H9 (cell line): Measurements from ENCODE around the gene NEGR1. TPM values are rescaled to one million over a fixed set of nuclear protein-coding genes. Genes with fewer than 3 reads are reported as not detected.

Experiments used
- DNase-seq: peaks from one replicate; pipeline ENCODE4 v3.0.0-alpha.2; 2017
- H2AFZ ChIP-seq: one replicate; pipeline ENCODE4 v1.6.1; 2013; ENCODE audit warnings: mild to moderate bottlenecking, low read length, control low read depth, moderate library complexity
- H2AK5ac ChIP-seq: 2 replicates; pipeline ENCODE4 v1.6.1; 2013; ENCODE audit warnings: low read length, control low read depth, mixed read lengths; ENCODE audit not compliant: insufficient read length
- H2BK120ac ChIP-seq: one replicate; pipeline ENCODE4 v1.6.1; 2013; ENCODE audit warnings: low read depth, mild to moderate bottlenecking, low read length, control low read depth, inconsistent platforms; ENCODE audit not compliant: poor library complexity, severe bottlenecking
- H2BK12ac ChIP-seq: 2 replicates; pipeline ENCODE4 v1.6.1; 2013; ENCODE audit warnings: low read length, control low read depth, mixed read lengths, low read depth; ENCODE audit not compliant: insufficient read length
- H2BK15ac ChIP-seq: 2 replicates; pipeline ENCODE4 v1.6.1; 2013; ENCODE audit warnings: low read depth, low read length, control low read depth
- H2BK20ac ChIP-seq: one replicate; pipeline ENCODE4 v1.6.1; 2013; ENCODE audit warnings: low read depth, mild to moderate bottlenecking, low read length, control low read depth, inconsistent platforms; ENCODE audit not compliant: poor library complexity, severe bottlenecking
- H2BK5ac ChIP-seq: 2 replicates; pipeline ENCODE4 v1.6.1; 2013; ENCODE audit warnings: low read length, control low read depth, mixed read lengths; ENCODE audit not compliant: insufficient read length
- H3K14ac ChIP-seq: 2 replicates; pipeline ENCODE4 v1.6.1; 2013; ENCODE audit warnings: low read length, control low read depth; ENCODE audit not compliant: insufficient read depth
- H3K18ac ChIP-seq: 2 replicates; pipeline ENCODE4 v1.6.1; 2013; ENCODE audit warnings: low read depth, mild to moderate bottlenecking, mixed read lengths, low read length, control low read depth; ENCODE audit not compliant: insufficient read length
- H3K23ac ChIP-seq: 2 replicates; pipeline ENCODE4 v1.6.1; 2013; ENCODE audit warnings: low read length, control low read depth, mixed read lengths, low read depth; ENCODE audit not compliant: insufficient read length
- H3K23me2 ChIP-seq: 2 replicates; pipeline ENCODE4 v1.6.1; 2013; ENCODE audit warnings: low read depth, mild to moderate bottlenecking, mixed read lengths, low read length, control low read depth; ENCODE audit not compliant: insufficient read length, poor library complexity, severe bottlenecking
- H3K27ac ChIP-seq: 2 replicates; pipeline ENCODE4 v1.5.1; 2013; ENCODE audit warnings: low read length, control low read depth, mixed read lengths, low read depth; ENCODE audit not compliant: insufficient read length
- H3K27me3 ChIP-seq: 2 replicates; pipeline ENCODE4 v1.6.1; 2013; ENCODE audit warnings: low read length, control low read depth, inconsistent platforms; ENCODE audit not compliant: insufficient read depth
- H3K4ac ChIP-seq: 2 replicates; pipeline ENCODE4 v1.6.1; 2013; ENCODE audit warnings: low read depth, mild to moderate bottlenecking, control low read depth, inconsistent platforms, low read length, moderate library complexity
- H3K4me1 ChIP-seq: 2 replicates; pipeline ENCODE4 v1.6.1; 2013; ENCODE audit warnings: low read length, control low read depth, inconsistent platforms; ENCODE audit not compliant: insufficient read depth
- H3K4me2 ChIP-seq: 2 replicates; pipeline ENCODE4 v1.6.1; 2013; ENCODE audit warnings: low read length, control low read depth, mixed read lengths; ENCODE audit not compliant: insufficient read length, insufficient read depth
- H3K56ac ChIP-seq: 2 replicates; pipeline ENCODE4 v1.6.1; 2013; ENCODE audit warnings: low read depth, mild to moderate bottlenecking, mixed read lengths, low read length, control low read depth; ENCODE audit not compliant: insufficient read length
- H3K79me1 ChIP-seq: 2 replicates; pipeline ENCODE4 v1.6.1; 2013; ENCODE audit warnings: low read depth, mild to moderate bottlenecking, moderate library complexity, low read length, control low read depth, inconsistent platforms; ENCODE audit not compliant: insufficient read depth, poor library complexity, severe bottlenecking
- H3K79me2 ChIP-seq: 2 replicates; pipeline ENCODE4 v1.6.1; 2013; ENCODE audit warnings: low read length, control low read depth, inconsistent platforms; ENCODE audit not compliant: insufficient read depth
- H3K9ac ChIP-seq: 2 replicates; pipeline ENCODE4 v1.6.1; 2013; ENCODE audit warnings: low read length, control low read depth, mixed read lengths; ENCODE audit not compliant: insufficient read length; ENCODE audit errors: extremely low read depth
- H3K9me3 ChIP-seq: one replicate; pipeline ENCODE4 v1.6.1; 2013; ENCODE audit warnings: low read depth, low read length, inconsistent platforms; ENCODE audit not compliant: control insufficient read depth
- H3T11ph ChIP-seq: one replicate; pipeline ENCODE4 v1.6.1; 2013; ENCODE audit warnings: mild to moderate bottlenecking, low read length, control low read depth, inconsistent platforms
- H4K20me1 ChIP-seq: one replicate; pipeline ENCODE4 v1.6.1; 2013; ENCODE audit not compliant: control insufficient read depth, insufficient read length, insufficient read depth
- H4K5ac ChIP-seq: 2 replicates; pipeline ENCODE4 v1.6.1; 2013; ENCODE audit warnings: low read depth, mild to moderate bottlenecking, mixed read lengths, low read length, control low read depth; ENCODE audit not compliant: insufficient read length
- H4K8ac ChIP-seq: replicated peaks from 2 replicates; pipeline ENCODE4 v1.6.1; 2013; ENCODE audit warnings: low read length, control low read depth, mixed read lengths, low read depth; ENCODE audit not compliant: insufficient read length
- H4K91ac ChIP-seq: 2 replicates; pipeline ENCODE4 v1.6.1; 2013; ENCODE audit warnings: low read depth, mild to moderate bottlenecking, moderate library complexity, mixed read lengths, low read length, control low read depth; ENCODE audit not compliant: insufficient read length
- H3K27ac Mint-ChIP-seq, 3 experiments: 2 replicates in 2 of 3; 3 replicates in 1 of 3; pipeline ENCODE4 v1.8.0; 2020 to 2021; ENCODE audit warnings: mixed read lengths in 3 of 3, mild to moderate bottlenecking in 1 of 3, moderate library complexity in 1 of 3
- H3K27me3 Mint-ChIP-seq: 2 replicates; pipeline ENCODE4 v1.8.0; 2021; ENCODE audit warnings: low read depth, mild to moderate bottlenecking, moderate library complexity, mixed read lengths
- H3K36me3 Mint-ChIP-seq, 3 experiments: 2 replicates in 2 of 3; 3 replicates in 1 of 3; pipeline ENCODE4 v1.8.0; 2020 to 2021; ENCODE audit warnings: low read depth in 3 of 3, mixed read lengths in 3 of 3; ENCODE audit not compliant: insufficient read depth in 1 of 3
- H3K4me1 Mint-ChIP-seq, 2 experiments: 2 replicates each; pipeline ENCODE4 v1.8.0; 2020; ENCODE audit warnings: mixed read lengths in 2 of 2
- H3K4me3 Mint-ChIP-seq, 2 experiments: 2 replicates in 1 of 2; 3 replicates in 1 of 2; pipeline ENCODE4 v1.8.0; 2020 to 2021; ENCODE audit warnings: mild to moderate bottlenecking in 2 of 2, mixed read lengths in 2 of 2, moderate library complexity in 1 of 2
- H3K9me3 Mint-ChIP-seq, 2 experiments: 2 replicates in 1 of 2; 3 replicates in 1 of 2; pipeline ENCODE4 v1.8.0; 2020; ENCODE audit warnings: mild to moderate bottlenecking in 2 of 2, mixed read lengths in 2 of 2, moderate library complexity in 1 of 2
- CTCF ChIP-seq: fragments of 200-600 bp; sonication (generic); conservative IDR thresholded peaks from 3 replicates; pipeline ENCODE4 v1.8.0; 2021; ENCODE audit warnings: antibody characterized with exemption, mild to moderate bottlenecking
- WGBS: extraction: QIAGEN DNeasy Blood & Tissue Kit; methylation state at CpG from one replicate; pipeline ENCODE4 v1.1.7; 2013; ENCODE audit warnings: missing lambda C conversion rate, low lambda C conversion rate, mixed read lengths; ENCODE audit not compliant: insufficient read length; ENCODE audit errors: extremely low coverage; 5-methylcytosine and 5-hydroxymethylcytosine counted together
- total RNA-seq: library from RNA; stranded (reverse); gene quantifications from 2 replicates; pipeline ENCODE4 v1.2.1, GENCODE V29; 2021

The NEGR1 gene
- total RNA-seq, 1 experiment from 2014 or later = 0.13 TPM

- peaks cover 12 to 16% of the 10 kb centered on the region in 2 experiments; a peak in 4 of 5 replicates for H3K9me3 Mint-ChIP-seq
- H3K4me1 ChIP-seq = no peaks in the 10 kb centered on the region
- H3K4me3 Mint-ChIP-seq = no peak overlapping the region
These were observed 144.7 kb downstream of the NEGR1 start for GRCh38 chr1:72137656-72138055.

More at GRCh38 chr1:72137656-72138055, 144.7 kb downstream of the NEGR1 start:
- Histone ChIP-seq H3K27ac (no peak overlapping the region), H3K4me2 (no peak overlapping the region), H3K9me3 (no peaks in the 10 kb centered on the region), H2AFZ (no peak overlapping the region), H2BK120ac (no peak overlapping the region), H3K79me2 (no peaks in the 10 kb centered on the region), H3K18ac (no peak overlapping the region), H2BK20ac (no peak overlapping the region), H3T11ph (no peak overlapping the region), H2BK12ac (no peak overlapping the region), H3K79me1 (no peaks in the 10 kb centered on the region), H3K14ac (no peak overlapping the region), H3K4ac (no peak overlapping the region), H4K91ac (no peak overlapping the region), H2BK15ac (no peak overlapping the region), H2BK5ac (no peak overlapping the region), H2AK5ac (no peak overlapping the region), H3K27me3 (no peaks in the 10 kb centered on the region), H3K56ac (no peak overlapping the region), H4K8ac (no peak overlapping the region), H3K23ac (no peak overlapping the region), H3K9ac (no peak overlapping the region), H4K20me1 (no peaks in the 10 kb centered on the region), H3K23me2 (no peaks in the 10 kb centered on the region), H4K5ac (no peak overlapping the region)
- TF ChIP-seq CTCF = no peak
- no CpG with 5 or more reads among the region's 1 CpG for WGBS
- no peak for DNase-seq
- peaks cover 2 to 8% (median 7%) of the 10 kb centered on the region in 3 experiments; a peak in 4 of 7 replicates for H3K36me3 Mint-ChIP-seq
- H3K4me1 Mint-ChIP-seq = no peaks in the 10 kb centered on the region
- H3K27ac Mint-ChIP-seq = no peak overlapping the region
- no peaks in the 10 kb centered on the region for H3K27me3 Mint-ChIP-seq
